GM21367 (cell line): Measurements from ENCODE around the gene BHLHE40.
"Not testable (repeated sequence)": the region's sequence is repeated elsewhere in the genome, so short reads cannot be mapped to it uniquely, and the experiment has no call there.

Experiments
- ATAC-seq: cut with Tn5 transposase; IDR thresholded peaks from one replicate; pipeline ENCODE4 v1.9.1; 2021; ENCODE audit not compliant: unreplicated experiment

The BHLHE40 gene

GRCh38 chr3:4959180-4959579 lies 20.1 kb upstream of the BHLHE40 start:
- ATAC-seq: no peak

GRCh38 chr3:4961865-4962264 lies 17.4 kb upstream of the BHLHE40 start:
- not testable (repeated sequence) for ATAC-seq

- no peak for ATAC-seq
Measured at GRCh38 chr3:4963669-4964570, 15.3 kb upstream of the BHLHE40 start.

GRCh38 chr3:4966006-4966405 lies 13.2 kb upstream of the BHLHE40 start:
- ATAC-seq: not testable (repeated sequence)

- ATAC-seq: not testable (repeated sequence)
Measured at GRCh38 chr3:4967683-4968082, 11.6 kb upstream of the BHLHE40 start.

- not testable (repeated sequence) for ATAC-seq
Measured at GRCh38 chr3:4971437-4971836, 7.8 kb upstream of the BHLHE40 start.

- ATAC-seq: no peak
Measured at GRCh38 chr3:4971838-4972237, 7.4 kb upstream of the BHLHE40 start.

GRCh38 chr3:4972652-4973643 lies 6.3 kb upstream of the BHLHE40 start:
- peak; percentile 22 for ATAC-seq

- ATAC-seq: no peak
Measured at GRCh38 chr3:4974154-4974553, 5.1 kb upstream of the BHLHE40 start.

- no peak for ATAC-seq
Measured at GRCh38 chr3:4976109-4976508, 3.1 kb upstream of the BHLHE40 start.

- peak; percentile 32 for ATAC-seq
Measured at GRCh38 chr3:4977001-4977852, 2.0 kb upstream of the BHLHE40 start.

- no peak for ATAC-seq
Measured at GRCh38 chr3:4977853-4978203, 1.4 kb upstream of the BHLHE40 start.

GRCh38 chr3:4978204-4978965 lies 852 bp upstream of the BHLHE40 start:
- peak; percentile 30 for ATAC-seq

- peak; percentile 31 for ATAC-seq
Measured at GRCh38 chr3:4978966-4979427, 240 bp upstream of the BHLHE40 start.

GRCh38 chr3:4980229-4981203 lies 1.3 kb downstream of the BHLHE40 start:
- ATAC-seq: peak; percentile 11

- no peak for ATAC-seq
Measured at GRCh38 chr3:4981294-4981664, 2.0 kb downstream of the BHLHE40 start.

GRCh38 chr3:4981665-4982494 lies 2.6 kb downstream of the BHLHE40 start:
- no peak for ATAC-seq
